IMR-90 (cell line): ENCODE results near the gene ZBP1. TPM values are rescaled to one million over a fixed set of nuclear protein-coding genes. Genes with fewer than 3 reads are reported as not detected.

Experiments used
- ATAC-seq: fragments of 200-7000 bp; cut with Tn5 transposase; 2 replicates; pipeline ENCODE4 v1.9.1; 2020; ENCODE audit warnings: low read depth, mild to moderate bottlenecking, moderate library complexity
- BruUV-seq: library from RNA; stranded (reverse); fragments of 400-500 nt; replicated peaks from 2 replicates; lab custom pipeline; 2021; lab: Mats Ljungman, UMichigan
- CTCF ChIA-PET: fragments of 300-600 bp; formaldehyde crosslinking; extraction: SDS; loops from one replicate; lab custom pipeline; 2021; ENCODE audit warnings: antibody characterized with exemption; lab: Yijun Ruan, JAX
- POLR2A ChIA-PET: fragments of 300-600 bp; sonication (Branson Sonifier 250); formaldehyde crosslinking; loops from one replicate; lab custom pipeline; 2022; ENCODE audit warnings: antibody characterized with exemption; ENCODE audit not compliant: unreplicated experiment; lab: Charles Lee
- DNase-seq: peaks from one replicate; pipeline ENCODE4 v3.0.0; 2013
- H2AFZ ChIP-seq: replicated peaks from 2 replicates; pipeline ENCODE3; 2013; ENCODE audit warnings: low read length, mild to moderate bottlenecking; ENCODE audit not compliant: poor library complexity
- H2AK5ac ChIP-seq: 2 replicates; pipeline ENCODE4 v1.6.1; 2013; ENCODE audit warnings: low read depth, low read length, inconsistent platforms
- H2AK9ac ChIP-seq: replicated peaks from 2 replicates; pipeline ENCODE3; 2013; ENCODE audit warnings: mild to moderate bottlenecking, low read depth, low read length, moderate library complexity; ENCODE audit not compliant: poor library complexity
- H2BK120ac ChIP-seq: 2 replicates; pipeline ENCODE4 v1.6.1; 2013; ENCODE audit warnings: low read depth, low read length, inconsistent platforms
- H2BK15ac ChIP-seq: 3 replicates; pipeline ENCODE4 v1.6.1; 2013; ENCODE audit warnings: low read depth, low read length, inconsistent platforms
- H2BK20ac ChIP-seq: 2 replicates; pipeline ENCODE4 v1.6.1; 2013; ENCODE audit warnings: low read depth, mild to moderate bottlenecking, inconsistent platforms, low read length, moderate library complexity
- H2BK5ac ChIP-seq: 2 replicates; pipeline ENCODE4 v1.6.1; 2013; ENCODE audit warnings: mild to moderate bottlenecking, low read depth, low read length, inconsistent platforms; ENCODE audit not compliant: poor library complexity, severe bottlenecking
- H3K14ac ChIP-seq: replicated peaks from 2 replicates; pipeline ENCODE4 v1.6.1; 2013; ENCODE audit warnings: low read depth, low read length, inconsistent platforms
- H3K18ac ChIP-seq: 2 replicates; pipeline ENCODE4 v1.6.1; 2013; ENCODE audit warnings: low read depth, low read length, control low read depth
- H3K23ac ChIP-seq: 2 replicates; pipeline ENCODE4 v1.6.1; 2013; ENCODE audit warnings: low read depth, low read length, inconsistent platforms
- H3K27ac ChIP-seq: 2 replicates; pipeline ENCODE4 v1.5.1; 2013; ENCODE audit warnings: mild to moderate bottlenecking, control low read depth, low read length; ENCODE audit not compliant: insufficient read depth
- H3K27me3 ChIP-seq: 2 replicates; pipeline ENCODE4 v1.6.1; 2013; ENCODE audit warnings: low read length; ENCODE audit not compliant: control insufficient read depth, insufficient read depth
- H3K36me3 ChIP-seq: 2 replicates; pipeline ENCODE4 v1.6.1; 2013; ENCODE audit warnings: low read length, mixed read lengths; ENCODE audit not compliant: control insufficient read depth, insufficient read depth
- H3K4ac ChIP-seq: 2 replicates; pipeline ENCODE4 v1.6.1; 2013; ENCODE audit warnings: low read depth, low read length, inconsistent platforms
- H3K4me1 ChIP-seq: 2 replicates; pipeline ENCODE4 v1.6.1; 2013; ENCODE audit warnings: low read length, mixed read lengths; ENCODE audit not compliant: control insufficient read depth, insufficient read depth
- H3K4me2 ChIP-seq: 2 replicates; pipeline ENCODE4 v1.6.1; 2013; ENCODE audit warnings: low read depth, mild to moderate bottlenecking, control low read depth, low read length, moderate library complexity
- H3K4me3 ChIP-seq: 2 replicates; pipeline ENCODE4 v1.5.1; 2013; ENCODE audit warnings: low read depth, mild to moderate bottlenecking, control low read depth, low read length, moderate library complexity; ENCODE audit not compliant: insufficient read depth
- H3K56ac ChIP-seq: 2 replicates; pipeline ENCODE4 v1.6.1; 2013; ENCODE audit warnings: low read length, inconsistent platforms; ENCODE audit not compliant: insufficient read depth; ENCODE audit errors: extremely low read depth
- H3K79me1 ChIP-seq, 2 experiments: 2 replicates each; pipeline ENCODE4 v1.6.1; 2013; ENCODE audit warnings: low read length in 2 of 2, inconsistent platforms in 1 of 2, low read depth in 1 of 2
- H3K9ac ChIP-seq: 2 replicates; pipeline ENCODE4 v1.6.1; 2013; ENCODE audit warnings: low read depth, low read length, control low read depth
- H3K9me1 ChIP-seq: 2 replicates; pipeline ENCODE4 v1.6.1; 2013; ENCODE audit warnings: low read length, inconsistent platforms; ENCODE audit not compliant: insufficient read depth
- H3K9me3 ChIP-seq: 2 replicates; pipeline ENCODE4 v1.6.1; 2013; ENCODE audit warnings: low read length; ENCODE audit not compliant: control insufficient read depth, insufficient read depth
- H4K20me1 ChIP-seq: 2 replicates; pipeline ENCODE4 v1.6.1; 2013; ENCODE audit warnings: low read length, inconsistent platforms; ENCODE audit not compliant: insufficient read depth
- H4K5ac ChIP-seq: 2 replicates; pipeline ENCODE4 v1.6.1; 2013; ENCODE audit warnings: mild to moderate bottlenecking, low read depth, low read length, control low read depth
- H4K8ac ChIP-seq, 2 experiments: 2 replicates each; pipeline ENCODE4 v1.6.1; 2013; ENCODE audit warnings: low read depth in 2 of 2, low read length in 2 of 2, control low read depth in 1 of 2, inconsistent platforms in 1 of 2
- H4K91ac ChIP-seq: 2 replicates; pipeline ENCODE4 v1.6.1; 2013; ENCODE audit warnings: low read depth, low read length, inconsistent platforms; ENCODE audit not compliant: insufficient read depth
- FOS ChIP-seq: fragments of 150-350 bp; IDR thresholded peaks from 2 replicates; pipeline ENCODE4 v1.6.1; 2016; ENCODE audit warnings: low read depth, low read length
- WGBS, 2 experiments: methylation state at CpG; one replicate each; pipeline versions ENCODE4 v1.1.5 to v1.1.7; 2013; ENCODE audit warnings: missing lambda C conversion rate in 2 of 2; ENCODE audit not compliant: insufficient read length in 1 of 2; ENCODE audit errors: extremely low coverage in 2 of 2; 5-methylcytosine and 5-hydroxymethylcytosine counted together
- dilution Hi-C: fragments of 300-500 bp; cut with HindIII; formaldehyde crosslinking; loops from one replicate; pipeline ENCODE4 v1.14.3; 2018; ENCODE audit warnings: low sequenced_read_pairs; ENCODE audit not compliant: unreplicated experiment
- in situ Hi-C: fragments of 300-500 bp; cut with MboI; formaldehyde crosslinking; loops from 3 replicates; pipeline ENCODE4 v1.14.3; 2019; ENCODE audit warnings: low sequenced_read_pairs, inconsistent platforms, mixed read lengths
- intact Hi-C: fragments of 100-400 bp; cut with micrococcal nuclease; formaldehyde crosslinking; loops from 2 replicates; pipeline ENCODE4 v1.10.0; 2022
- polyA plus RNA-seq, 3 experiments: library from polyadenylated mRNA; depleted of rRNA; stranded (reverse); fragments of >200 nt; gene quantifications; 2 replicates each; pipeline ENCODE4 v1.2.3, GENCODE V29; 2012; ENCODE audit warnings: low replicate concordance in 1 of 3
- total RNA-seq: library from RNA; depleted of rRNA; stranded (reverse); fragments of >200 nt; gene quantifications from 2 replicates; pipeline ENCODE4 v1.2.3, GENCODE V29; 2012

ZBP1 gene
- total and polyA plus RNA-seq, 2 of the 4 experiments (the other 2 are of a cell fraction), result not detected

DNA sequence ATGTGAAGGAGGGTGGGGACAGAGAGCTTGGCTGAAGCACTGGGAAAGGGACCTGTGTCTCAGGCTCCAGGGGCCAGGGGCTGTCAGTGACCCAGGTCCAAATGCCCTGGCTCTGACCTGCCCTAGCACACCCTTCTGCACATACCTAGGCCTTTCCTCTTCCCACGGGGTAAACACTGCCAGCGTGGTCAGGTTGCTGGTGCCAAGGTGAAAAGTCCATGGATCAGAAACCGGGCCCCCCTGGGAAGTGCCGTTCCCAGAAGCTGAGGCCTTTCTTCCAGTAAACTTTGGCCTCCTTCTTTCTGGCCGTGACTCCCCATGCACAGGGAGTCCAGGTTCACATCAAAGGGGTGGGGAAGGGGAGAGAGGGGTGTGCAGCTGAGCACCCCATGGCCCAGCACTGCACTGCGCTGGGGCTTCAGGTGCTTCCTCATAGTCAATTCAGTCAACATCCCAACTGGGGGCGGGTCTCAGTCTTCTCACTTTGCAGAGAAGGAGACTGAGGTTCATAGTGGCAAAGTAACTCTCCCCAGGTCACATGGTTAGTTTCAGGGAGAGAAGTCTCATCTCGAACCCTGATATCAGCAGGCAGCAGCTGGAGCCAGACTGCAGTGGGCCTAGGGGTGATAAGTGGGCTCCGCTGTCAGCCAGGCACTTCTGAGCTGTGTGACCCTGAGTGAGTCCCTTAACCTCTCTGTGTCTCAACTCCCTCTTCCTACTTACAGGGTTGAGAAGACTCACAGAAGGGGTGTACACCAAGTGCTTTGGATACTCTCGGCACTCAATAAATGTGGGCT lies 42.3 kb downstream of the ZBP1 start:
- POLR2A ChIA-PET, result no interaction called here
- Histone ChIP-seq H2AK9ac (no peak overlapping the region), H3K9me3 (no peaks in the 10 kb centered on the region), H3K27ac (no peak overlapping the region), H3K4me2 (no peak overlapping the region), H3K14ac (no peak overlapping the region), H3K18ac (no peak overlapping the region), H3K27me3 (peaks cover 32% of the 10 kb centered on the region), H3K36me3 (no peaks in the 10 kb centered on the region), H4K8ac (no peak overlapping the region), H3K4ac (no peak overlapping the region), H3K9me1 (no peaks in the 10 kb centered on the region; the same call in 1 of the 2 replicates), H2BK15ac (no peak overlapping the region), H4K91ac (no peak overlapping the region), H2AK5ac (no peak overlapping the region), H3K4me1 (peaks cover 8% of the 10 kb centered on the region), H3K23ac (no peak overlapping the region), H2BK120ac (no peak overlapping the region), H4K5ac (no peak overlapping the region), H3K79me1 (no peaks in the 10 kb centered on the region), H3K56ac (no peak overlapping the region), H3K4me3 (no peak overlapping the region), H2BK5ac (no peak overlapping the region), H2AFZ (no peak overlapping the region), H4K20me1 (no peaks in the 10 kb centered on the region), H3K9ac (no peak overlapping the region), H2BK20ac (no peak overlapping the region)
- in situ Hi-C loops, result no loop called here
- dilution Hi-C loops, result no loop called here
- no peak for DNase-seq
- no peak for TF ChIP-seq FOS
- CTCF ChIA-PET, result no interaction called here
- ATAC-seq, result no peak
- BruUV-seq, result no TSS peak
- no CpG with 5 or more reads among the region's 10 CpGs for WGBS, 2 experiments
- intact Hi-C loops, result no loop called here
